Measurements from ENCODE around the gene PTCD2. TPM values are rescaled to one million over a fixed set of nuclear protein-coding genes. Genes with fewer than 3 reads are reported as not detected.

Gene PTCD2
- total and polyA plus RNA-seq, 9 of the 15 experiments (the other 6 are each of a cell fraction or from before 2014, with no cell fraction given), result 11.9 to 28.5 (median 18.6) TPM

GRCh38 chr5:72281764-72282499, 38.2 kb upstream of the PTCD2 start (continued):
- TF ChIP-seq FOS (IDR thresholded peaks at IDR 0.05; ENCODE audit: extremely low read depth, insufficient read length) (no peak), NFE2L1 (tag; IDR thresholded peaks at IDR 0.05; ENCODE audit: borderline replicate concordance, low read depth) (no peak), EHMT2 (IDR thresholded peaks at IDR 0.05) (no peak), NFE2 (IDR thresholded peaks at IDR 0.05; ENCODE audit: low read depth) (no peak), ZNF354B (CRISPR knock-in tag; IDR thresholded peaks at IDR 0.05) (0 out of 2 replicates have a peak, but pooled peaks have one; percentile 27), SUPT5H (IDR thresholded peaks at IDR 0.05) (no peak), TCFL5 (CRISPR knock-in tag; conservative IDR thresholded peaks at IDR 0.05) (no peak), SFPQ (IDR thresholded peaks at IDR 0.05; ENCODE audit: low read depth, low read length) (no peak), BHLHE40 (IDR thresholded peaks at IDR 0.05; ENCODE audit: low read length) (no peak), BCOR (IDR thresholded peaks at IDR 0.05) (no peak), TRIM28 (IDR thresholded peaks at IDR 0.05) (no peak), DIDO1 (tag; IDR thresholded peaks at IDR 0.05; ENCODE audit: low read depth) (no peak)
- TF ChIP-seq, protein P1, sequence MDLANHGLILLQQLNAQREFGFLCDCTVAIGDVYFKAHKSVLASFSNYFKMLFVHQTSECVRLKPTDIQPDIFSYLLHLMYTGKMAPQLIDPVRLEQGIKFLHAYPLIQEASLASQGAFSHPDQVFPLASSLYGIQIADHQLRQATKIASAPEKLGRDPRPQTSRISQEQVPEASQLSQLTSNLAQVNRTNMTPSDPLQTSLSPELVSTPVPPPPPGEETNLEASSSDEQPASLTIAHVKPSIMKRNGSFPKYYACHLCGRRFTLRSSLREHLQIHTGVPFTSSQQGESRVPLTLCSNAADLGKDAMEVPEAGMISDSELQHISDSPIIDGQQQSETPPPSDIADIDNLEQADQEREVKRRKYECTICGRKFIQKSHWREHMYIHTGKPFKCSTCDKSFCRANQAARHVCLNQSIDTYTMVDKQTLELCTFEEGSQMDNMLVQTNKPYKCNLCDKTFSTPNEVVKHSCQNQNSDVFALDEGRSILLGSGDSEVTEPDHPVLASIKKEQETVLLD (IDR thresholded peaks at IDR 0.05), result no peak
- TF ChIP-seq, protein P2, sequence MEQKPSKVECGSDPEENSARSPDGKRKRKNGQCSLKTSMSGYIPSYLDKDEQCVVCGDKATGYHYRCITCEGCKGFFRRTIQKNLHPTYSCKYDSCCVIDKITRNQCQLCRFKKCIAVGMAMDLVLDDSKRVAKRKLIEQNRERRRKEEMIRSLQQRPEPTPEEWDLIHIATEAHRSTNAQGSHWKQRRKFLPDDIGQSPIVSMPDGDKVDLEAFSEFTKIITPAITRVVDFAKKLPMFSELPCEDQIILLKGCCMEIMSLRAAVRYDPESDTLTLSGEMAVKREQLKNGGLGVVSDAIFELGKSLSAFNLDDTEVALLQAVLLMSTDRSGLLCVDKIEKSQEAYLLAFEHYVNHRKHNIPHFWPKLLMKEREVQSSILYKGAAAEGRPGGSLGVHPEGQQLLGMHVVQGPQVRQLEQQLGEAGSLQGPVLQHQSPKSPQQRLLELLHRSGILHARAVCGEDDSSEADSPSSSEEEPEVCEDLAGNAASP (IDR thresholded peaks at IDR 0.05), result no peak
